Endodermal cell (in vitro differentiated cells): ENCODE results near the gene MFSD8. TPM values are rescaled to one million over a fixed set of nuclear protein-coding genes. Genes with fewer than 3 reads are reported as not detected.

Experiments used
- DNase-seq: peaks from one replicate; pipeline ENCODE4 v3.0.0-alpha.2; 2017
- H3K27ac ChIP-seq: 2 replicates; pipeline ENCODE4 v1.5.1; 2013; ENCODE audit warnings: mild to moderate bottlenecking, low read depth, low read length, moderate library complexity
- H3K27me3 ChIP-seq: 2 replicates; pipeline ENCODE4 v1.6.1; 2013; ENCODE audit warnings: mild to moderate bottlenecking, low read length, moderate library complexity; ENCODE audit not compliant: insufficient read depth, control insufficient read depth, poor library complexity, severe bottlenecking
- H3K36me3 ChIP-seq: 2 replicates; pipeline ENCODE4 v1.7.0; 2013; ENCODE audit warnings: mild to moderate bottlenecking, low read length, moderate library complexity; ENCODE audit not compliant: control insufficient read depth, insufficient read depth
- H3K4me1 ChIP-seq: one replicate; pipeline ENCODE4 v1.7.0; 2013; ENCODE audit warnings: low read length; ENCODE audit not compliant: control insufficient read depth, insufficient read depth
- H3K4me3 ChIP-seq: 2 replicates; pipeline ENCODE4 v1.5.1; 2013; ENCODE audit warnings: mild to moderate bottlenecking, low read length, moderate library complexity
- H3K9ac ChIP-seq: 2 replicates; pipeline ENCODE4 v1.6.1; 2013; ENCODE audit warnings: mild to moderate bottlenecking, low read length, moderate library complexity; ENCODE audit not compliant: poor library complexity, severe bottlenecking; ENCODE audit errors: extremely low read depth
- H3K9me3 ChIP-seq: 2 replicates; pipeline ENCODE4 v1.6.1; 2013; ENCODE audit warnings: mild to moderate bottlenecking, low read length, moderate library complexity; ENCODE audit not compliant: control insufficient read depth
- H3K27ac Mint-ChIP-seq: 2 replicates; pipeline ENCODE4 v1.8.0; 2020; ENCODE audit warnings: mixed read lengths
- H3K27me3 Mint-ChIP-seq: 2 replicates; pipeline ENCODE4 v1.8.0; 2021; ENCODE audit warnings: mild to moderate bottlenecking, mixed read lengths; ENCODE audit not compliant: insufficient read depth
- H3K36me3 Mint-ChIP-seq: 2 replicates; pipeline ENCODE4 v1.8.0; 2020; ENCODE audit warnings: low read depth, mixed read lengths
- H3K4me1 Mint-ChIP-seq: 2 replicates; pipeline ENCODE4 v1.8.0; 2020; ENCODE audit warnings: mixed read lengths
- H3K4me3 Mint-ChIP-seq: 2 replicates; pipeline ENCODE4 v1.8.0; 2020; ENCODE audit warnings: mild to moderate bottlenecking, moderate library complexity, mixed read lengths
- H3K9me3 Mint-ChIP-seq: 2 replicates; pipeline ENCODE4 v1.8.0; 2020; ENCODE audit warnings: mild to moderate bottlenecking, mixed read lengths
- CTCF ChIP-seq: fragments of 200-600 bp; sonication (generic); conservative IDR thresholded peaks from 2 replicates; pipeline ENCODE4 v1.5.0; 2021; ENCODE audit warnings: antibody characterized with exemption, mild to moderate bottlenecking
- WGBS, 2 experiments: methylation state at CpG; one replicate each; pipeline versions ENCODE4 v1.1.5 to v1.1.7; 2013; ENCODE audit warnings: missing lambda C conversion rate in 2 of 2, mixed read lengths in 1 of 2; ENCODE audit not compliant: insufficient coverage in 1 of 2, insufficient read length in 1 of 2; 5-methylcytosine and 5-hydroxymethylcytosine counted together
- long read RNA-seq, 4 experiments: library from polyadenylated mRNA in 2 of 4; library from RNA in 1 of 4; library from capped mRNA in 1 of 4; stranded (forward) in 3 of 4; unstranded in 1 of 4; transcript quantifications; one replicate each; pipeline ENCODE4 v2.0.0, GENCODE V29; 2020 to 2021; ENCODE audit warnings: inconsistent platforms in 1 of 4
- polyA plus RNA-seq, 2 experiments: library from polyadenylated mRNA; stranded (reverse); fragments of 50-300 nt; gene quantifications; one replicate each; pipeline ENCODE4 v1.2.3, GENCODE V29; 2013
- total RNA-seq, 2 donors: library from RNA; stranded (reverse); fragmentation: NEBNext Ultra II Directional in 1 of 2; extraction: Animal tissue kit (Norgen Biotek cat#: 25700) in 1 of 2; gene quantifications; 2 replicates in 1 of 2; 3 replicates in 1 of 2; pipeline ENCODE4 v1.2.1, GENCODE V29; 2021

Gene MFSD8
- 10 to 100 TPM; 23.8 to 25.2 TPM for total RNA-seq
- polyA plus RNA-seq (2013, experiment 1 of 2) = 19.9 TPM
- 18.5 TPM for polyA plus RNA-seq (2013, experiment 2 of 2)
- long read RNA-seq, experiment 1, full-length matches to known transcripts = 2 of 9 reads
- long read RNA-seq, experiment 1, partial matches to known transcripts = 1 of 9 reads
- long read RNA-seq, experiment 1, other reads (novel, unspliced or antisense) = 6 of 9 reads
- long read RNA-seq, experiment 2, full-length matches to known transcripts = 18 of 28 reads
- long read RNA-seq, experiment 2, partial matches to known transcripts = 3 of 28 reads
- long read RNA-seq, experiment 2, other reads (novel, unspliced or antisense) = 7 of 28 reads
- long read RNA-seq, experiment 3, full-length matches to known transcripts = 51 of 72 reads
- long read RNA-seq, experiment 3, partial matches to known transcripts = 5 of 72 reads
- long read RNA-seq, experiment 3, other reads (novel, unspliced or antisense) = 16 of 72 reads
- long read RNA-seq, experiment 4, full-length matches to known transcripts = 10 of 20 reads
- long read RNA-seq, experiment 4, partial matches to known transcripts = 3 of 20 reads
- long read RNA-seq, experiment 4, other reads (novel, unspliced or antisense) = 7 of 20 reads

- H3K36me3 Mint-ChIP-seq = peaks cover 27% of the 10 kb centered on the region
- WGBS, 2 experiments = 0 to 1% methylated on average over 30 to 69 of the region's 69 CpGs
- H3K27ac ChIP-seq = peak within 1 kb of the TSS; percentile 69
- H3K4me3 ChIP-seq = peak within 1 kb of the TSS; percentile 98
- peak; percentile 76 for TF ChIP-seq CTCF
- H3K27me3 Mint-ChIP-seq = no peaks in the 10 kb centered on the region
- DNase-seq = peak; percentile 100
- H3K27me3 ChIP-seq = no peaks in the 10 kb centered on the region
- H3K36me3 ChIP-seq = peaks cover 22% of the 10 kb centered on the region
- H3K9me3 ChIP-seq = peaks cover 21% of the 10 kb centered on the region
- H3K4me1 ChIP-seq = no peaks in the 10 kb centered on the region
- H3K4me3 Mint-ChIP-seq = peak within 1 kb of the TSS; percentile 96
- peaks cover 7% of the 10 kb centered on the region for H3K9me3 Mint-ChIP-seq
- H3K27ac Mint-ChIP-seq = peak within 1 kb of the TSS; percentile 98
- peak within 1 kb of the TSS; percentile 93 for H3K9ac ChIP-seq
- peaks cover 7% of the 10 kb centered on the region for H3K4me1 Mint-ChIP-seq
Observed at GRCh38 chr4:127965062-127965802, at the start of gene MFSD8, which contains the start of gene ABHD18. Gene MFSD8, minus strand, starts transcription at chr4:127965173. Its CDS starts 40 bp downstream, at chr4:127965133. Gene ABHD18, plus strand, starts transcription at chr4:127965406. Its CDS starts 17,550 bp downstream, at chr4:127982956.

GRCh38 chr4:128009428-128009827 lies 44.5 kb upstream of the MFSD8 start:
- Histone ChIP-seq H3K9me3 (no peaks in the 10 kb centered on the region), H3K9ac (no peak overlapping the region), H3K4me3 (no peak overlapping the region), H3K27ac (no peak overlapping the region), H3K27me3 (no peaks in the 10 kb centered on the region), H3K4me1 (no peaks in the 10 kb centered on the region), H3K36me3 (peaks cover 26% of the 10 kb centered on the region)
- Mint-ChIP-seq H3K4me1 (no peaks in the 10 kb centered on the region), H3K4me3 (no peak overlapping the region), H3K36me3 (peaks cover 44% of the 10 kb centered on the region), H3K27ac (no peak overlapping the region), H3K9me3 (no peaks in the 10 kb centered on the region), H3K27me3 (no peaks in the 10 kb centered on the region)
- TF ChIP-seq CTCF = no peak
- 98 to 100% methylated on average over 1 to 3 of the region's 3 CpGs for WGBS, 2 experiments
- no peak for DNase-seq

- no peaks in the 10 kb centered on the region for H3K27me3 ChIP-seq
- no peak overlapping the region for H3K27ac ChIP-seq
- Mint-ChIP-seq H3K9me3 (no peaks in the 10 kb centered on the region), H3K27ac (no peak overlapping the region), H3K4me1 (no peaks in the 10 kb centered on the region), H3K27me3 (no peaks in the 10 kb centered on the region), H3K4me3 (no peak overlapping the region), H3K36me3 (peaks cover 42% of the 10 kb centered on the region)
- no peak for TF ChIP-seq CTCF
- no peaks in the 10 kb centered on the region for H3K4me1 ChIP-seq
- DNase-seq = no peak
- H3K9ac ChIP-seq = no peak overlapping the region
- 95 to 96% methylated on average over 5 of the region's 5 CpGs for WGBS, 2 experiments
- H3K4me3 ChIP-seq = no peak overlapping the region
- H3K9me3 ChIP-seq = no peaks in the 10 kb centered on the region
- peaks cover 15% of the 10 kb centered on the region for H3K36me3 ChIP-seq
Observed at GRCh38 chr4:128006592-128006991, 41.6 kb upstream of the MFSD8 start.
